Stimulated activated naive CD8-positive, alpha-beta T cell treated with anti-CD3 and anti-CD28 coated beads, Interleukin-15, amount 100 ng/mL, for 72 hours (primary cell): ENCODE data around the gene EFCAB8.
A peak's percentile ranks its signal among the peaks of the same experiment; 100 is the strongest.
"Not testable (repeated sequence)": the region's sequence is repeated elsewhere in the genome, so short reads cannot be mapped to it uniquely, and the experiment has no call there.

Experiments
- ATAC-seq: fragments of 150-1000 bp; cut with Tn5 transposase; 2 replicates; pipeline ENCODE4 v1.10.0; 2021; ENCODE audit warnings: mild to moderate bottlenecking, moderate library complexity
- DNase-seq, 2 donors: peaks; one replicate each; pipeline ENCODE4 v3.0.0; 2021 to 2022
- H3K27ac Mint-ChIP-seq, 2 donors: one replicate each; pipeline ENCODE4 v1.8.0; 2022; ENCODE audit warnings: mild to moderate bottlenecking in 2 of 2, mixed read lengths in 2 of 2, moderate library complexity in 2 of 2
- H3K27me3 Mint-ChIP-seq: one replicate; pipeline ENCODE4 v1.8.0; 2022; ENCODE audit warnings: mixed read lengths
- H3K4me1 Mint-ChIP-seq: one replicate; pipeline ENCODE4 v1.8.0; 2022; ENCODE audit warnings: mild to moderate bottlenecking, mixed read lengths
- H3K4me3 Mint-ChIP-seq, 2 donors: one replicate each; pipeline ENCODE4 v1.8.0; 2022; ENCODE audit warnings: mild to moderate bottlenecking in 2 of 2, mixed read lengths in 2 of 2, moderate library complexity in 1 of 2
- H3K9me3 Mint-ChIP-seq, 2 donors: one replicate each; pipeline ENCODE4 v1.8.0; 2022; ENCODE audit warnings: mixed read lengths in 2 of 2

EFCAB8 gene

GRCh38 chr20:32889281-32889680 lies 30.6 kb downstream of the EFCAB8 start:
- no peak overlapping the region for H3K4me3 Mint-ChIP-seq
- ATAC-seq = no peak
- H3K27me3 Mint-ChIP-seq = no peaks in the 10 kb centered on the region
- no peaks in the 10 kb centered on the region for H3K4me1 Mint-ChIP-seq
- H3K27ac Mint-ChIP-seq = peak overlapping the region in 1 of 2 donors; percentile 48
- DNase-seq = no peak
- no peaks in the 10 kb centered on the region for H3K9me3 Mint-ChIP-seq

GRCh38 chr20:32891491-32891890 lies 32.8 kb downstream of the EFCAB8 start:
- Mint-ChIP-seq H3K27me3 (no peaks in the 10 kb centered on the region), H3K9me3 (no peaks in the 10 kb centered on the region), H3K27ac (peak overlapping the region in 1 of 2 donors; percentile 69), H3K4me1 (no peaks in the 10 kb centered on the region), H3K4me3 (no peak overlapping the region)
- DNase-seq (no peak), ATAC-seq (no peak)

- DNase-seq = no peak
- H3K27me3 Mint-ChIP-seq = no peaks in the 10 kb centered on the region
- ATAC-seq = no peak
- H3K27ac Mint-ChIP-seq = peak overlapping the region in 1 of 2 donors; percentile 80
- H3K4me1 Mint-ChIP-seq = no peaks in the 10 kb centered on the region
- H3K9me3 Mint-ChIP-seq = no peaks in the 10 kb centered on the region
- no peak overlapping the region for H3K4me3 Mint-ChIP-seq
Measured at GRCh38 chr20:32891926-32892660, 33.4 kb downstream of the EFCAB8 start.

GRCh38 chr20:32893263-32894025 lies 34.7 kb downstream of the EFCAB8 start:
- Mint-ChIP-seq H3K4me3 (no peak overlapping the region), H3K27ac (peak overlapping the region in 1 of 2 donors; percentile 27), H3K9me3 (no peaks in the 10 kb centered on the region), H3K27me3 (no peaks in the 10 kb centered on the region), H3K4me1 (no peaks in the 10 kb centered on the region)
- DNase-seq = no peak
- no peak for ATAC-seq

DNA sequence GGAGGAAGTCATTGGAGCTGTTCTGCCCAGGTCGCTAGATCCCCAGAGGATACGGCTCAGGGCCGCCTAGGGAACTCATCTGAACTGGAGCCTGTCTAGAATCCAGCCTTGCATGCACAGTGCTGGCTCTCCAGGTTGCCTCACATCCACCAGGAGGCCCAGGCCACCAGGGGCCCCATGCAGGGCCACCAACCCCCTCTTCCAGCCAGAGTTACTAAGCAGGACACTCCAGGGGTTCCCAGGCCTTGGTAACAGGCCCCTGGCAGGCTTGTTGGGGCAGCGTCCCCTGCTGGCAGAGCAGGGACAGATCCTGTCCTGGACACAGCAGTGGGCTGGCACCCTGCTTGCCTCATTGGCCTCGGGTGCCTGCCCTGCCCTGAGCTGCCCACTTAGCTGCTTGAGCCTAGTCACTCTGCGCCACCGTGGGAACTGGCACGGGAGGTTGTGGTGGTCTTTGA lies 35.3 kb downstream of the EFCAB8 start:
- ATAC-seq = peak; percentile 37
- Mint-ChIP-seq H3K4me3 (no peak overlapping the region), H3K27me3 (no peaks in the 10 kb centered on the region), H3K27ac (no peak overlapping the region), H3K9me3 (no peaks in the 10 kb centered on the region), H3K4me1 (no peaks in the 10 kb centered on the region)
- no peak for DNase-seq

- Mint-ChIP-seq H3K4me3 (no peak overlapping the region), H3K4me1 (no peaks in the 10 kb centered on the region), H3K9me3 (no peaks in the 10 kb centered on the region), H3K27me3 (no peaks in the 10 kb centered on the region), H3K27ac (no peak overlapping the region)
- DNase-seq (no peak), ATAC-seq (no peak)
Measured at GRCh38 chr20:32894711-32895355, 36.1 kb downstream of the EFCAB8 start.

DNA sequence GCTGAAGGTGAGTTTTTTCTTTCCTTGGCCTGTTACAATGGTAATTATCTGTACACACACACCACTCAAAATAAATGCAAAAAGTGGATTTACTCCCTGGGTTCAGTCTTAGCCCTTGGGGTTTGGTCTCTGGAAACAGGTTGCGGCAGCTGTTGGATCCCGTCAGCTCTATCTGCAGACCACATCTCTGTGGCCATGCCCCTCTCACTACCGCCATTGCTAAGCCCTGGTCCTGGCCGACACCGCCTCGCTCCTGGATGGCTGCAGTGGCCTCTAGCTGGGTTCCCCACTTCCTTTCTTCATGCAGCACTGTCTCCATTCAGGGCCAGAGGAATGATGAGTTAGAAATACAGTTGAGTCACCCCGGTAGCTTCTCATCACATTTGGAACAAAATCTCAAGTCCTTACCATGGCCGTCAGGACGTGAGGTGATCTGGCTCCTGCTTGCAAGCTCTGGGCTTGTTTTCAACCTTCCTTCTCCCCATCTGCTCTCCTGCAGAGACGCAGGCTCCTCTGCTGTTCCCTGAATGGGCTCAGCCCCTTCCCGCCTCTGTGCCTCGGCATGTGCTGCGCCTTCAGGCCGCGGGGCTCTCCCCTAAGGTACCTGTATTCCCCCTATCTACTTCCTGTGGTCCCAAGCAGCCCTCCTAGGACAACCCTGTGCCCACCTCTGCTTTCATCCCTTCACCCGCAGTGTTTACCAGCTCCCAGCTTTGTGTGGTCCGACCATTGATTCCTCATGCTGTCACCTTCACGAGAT lies 38.0 kb downstream of the EFCAB8 start:
- Mint-ChIP-seq H3K4me3 (no peak overlapping the region), H3K27me3 (no peaks in the 10 kb centered on the region), H3K9me3 (no peaks in the 10 kb centered on the region), H3K27ac (no peak overlapping the region), H3K4me1 (no peaks in the 10 kb centered on the region)
- ATAC-seq = no peak
- no peak for DNase-seq

DNA sequence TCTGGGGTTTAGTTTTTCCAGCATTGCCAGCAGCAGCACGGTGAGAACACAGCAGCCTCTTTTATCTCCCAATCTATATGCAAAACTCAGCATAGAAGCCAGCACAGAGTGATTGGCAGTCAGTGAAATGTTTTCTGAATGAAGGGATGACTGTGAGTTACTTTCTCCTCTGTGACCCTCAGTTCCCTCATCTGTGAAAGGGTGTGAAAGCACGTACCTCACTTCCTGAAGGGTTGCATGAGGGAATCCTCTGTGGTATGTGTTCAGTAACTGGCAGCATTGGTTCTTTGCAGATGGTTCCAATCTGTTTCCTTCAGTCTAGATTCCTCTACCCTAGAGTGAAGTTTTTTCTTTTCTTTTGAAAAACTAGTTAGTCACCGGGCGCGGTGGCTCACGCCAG lies 40.0 kb downstream of the EFCAB8 start:
- DNase-seq (no peak), ATAC-seq (peak; percentile 27)
- H3K27ac Mint-ChIP-seq = no peak overlapping the region
- H3K4me3 Mint-ChIP-seq = no peak overlapping the region
- H3K9me3 Mint-ChIP-seq = no peaks in the 10 kb centered on the region
- H3K27me3 Mint-ChIP-seq = no peaks in the 10 kb centered on the region
- peaks cover 9% of the 10 kb centered on the region for H3K4me1 Mint-ChIP-seq

DNA sequence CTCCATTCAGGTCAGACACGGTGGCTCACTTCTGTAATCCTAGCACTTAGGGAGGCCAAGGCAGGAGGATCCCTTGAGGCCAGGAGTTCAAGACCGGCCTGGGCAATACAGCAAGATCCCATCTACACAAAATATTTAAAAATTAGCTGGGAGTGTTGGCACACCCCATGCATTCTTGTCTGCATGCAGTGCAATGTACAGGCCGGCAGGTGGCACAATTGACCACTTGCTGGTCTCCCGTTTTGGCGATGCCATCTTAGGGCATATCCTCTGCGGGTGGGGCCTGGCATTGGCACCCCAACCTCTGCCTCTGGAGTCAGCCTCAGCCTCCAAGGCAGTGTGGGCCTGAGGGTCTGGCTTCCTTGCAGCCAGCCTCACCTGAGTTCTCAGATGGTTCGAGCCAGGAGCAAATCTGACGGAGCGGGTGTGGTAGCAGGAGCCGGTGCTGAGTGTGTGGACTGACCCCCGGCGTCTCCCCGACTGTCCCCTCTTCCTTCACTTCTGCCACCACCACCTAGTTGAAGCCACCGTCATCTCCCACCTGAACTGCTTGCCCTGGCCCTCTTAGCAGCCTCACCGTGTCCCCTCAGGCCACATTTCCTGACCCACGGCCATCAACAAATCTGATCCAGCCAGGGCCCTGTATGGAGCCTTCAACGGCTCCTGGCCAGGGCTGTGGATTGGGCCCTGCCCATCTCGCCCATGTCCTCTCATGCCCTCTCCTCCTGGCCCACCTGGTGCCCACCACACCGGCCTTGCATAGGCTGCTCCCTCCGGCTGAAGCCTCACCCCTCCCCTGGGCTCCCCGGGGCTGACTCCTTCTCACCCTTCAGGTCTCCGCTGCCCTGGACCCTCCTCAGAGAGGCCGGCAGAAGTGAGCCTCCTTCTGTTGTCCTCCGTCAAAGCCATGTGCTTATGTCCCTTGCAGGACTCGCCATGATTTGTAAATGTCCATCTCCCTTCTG lies 44.0 kb downstream of the EFCAB8 start:
- Mint-ChIP-seq H3K9me3 (no peaks in the 10 kb centered on the region), H3K27ac (peak overlapping the region in 1 of 2 donors; percentile 88), H3K27me3 (no peaks in the 10 kb centered on the region), H3K4me1 (peaks cover 21% of the 10 kb centered on the region), H3K4me3 (no peak overlapping the region)
- DNase-seq = peak; percentile 58 to 72
- peak; percentile 87 for ATAC-seq

GRCh38 chr20:32903666-32904175 lies 45.0 kb downstream of the EFCAB8 start:
- no peak for DNase-seq
- Mint-ChIP-seq H3K27ac (peak overlapping the region in 1 of 2 donors; percentile 23), H3K4me3 (no peak overlapping the region), H3K9me3 (no peaks in the 10 kb centered on the region), H3K27me3 (no peaks in the 10 kb centered on the region), H3K4me1 (peaks cover 29% of the 10 kb centered on the region)
- ATAC-seq = no peak

GRCh38 chr20:32904678-32905077 lies 46.0 kb downstream of the EFCAB8 start:
- not testable (repeated sequence) for H3K27me3 Mint-ChIP-seq, H3K4me3 Mint-ChIP-seq, ATAC-seq, DNase-seq, H3K9me3 Mint-ChIP-seq
- Mint-ChIP-seq H3K4me1 (peaks cover 37% of the 10 kb centered on the region), H3K27ac (peak overlapping the region in 1 of 2 donors; percentile 64)

DNA sequence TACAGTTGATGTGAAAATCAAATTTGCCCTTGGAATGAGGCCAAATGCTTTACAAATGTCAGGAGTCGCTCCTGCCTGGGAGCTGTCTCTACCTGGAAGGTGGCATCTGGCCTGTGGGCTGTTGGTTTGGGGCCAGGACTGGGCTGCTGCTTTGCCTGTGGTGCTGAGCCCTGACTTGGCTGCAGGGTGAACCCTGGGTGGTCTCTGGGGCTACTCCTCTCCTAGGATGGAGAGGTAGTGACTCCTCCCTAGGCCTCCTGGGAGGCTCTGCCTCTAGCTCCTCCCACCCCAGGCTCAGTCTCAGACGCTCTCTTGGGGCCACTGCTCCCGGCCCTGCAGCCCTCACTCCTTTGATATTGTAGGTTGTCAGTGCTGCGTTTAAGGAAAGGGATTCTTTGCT lies 47.5 kb downstream of the EFCAB8 start:
- DNase-seq = no peak

DNA sequence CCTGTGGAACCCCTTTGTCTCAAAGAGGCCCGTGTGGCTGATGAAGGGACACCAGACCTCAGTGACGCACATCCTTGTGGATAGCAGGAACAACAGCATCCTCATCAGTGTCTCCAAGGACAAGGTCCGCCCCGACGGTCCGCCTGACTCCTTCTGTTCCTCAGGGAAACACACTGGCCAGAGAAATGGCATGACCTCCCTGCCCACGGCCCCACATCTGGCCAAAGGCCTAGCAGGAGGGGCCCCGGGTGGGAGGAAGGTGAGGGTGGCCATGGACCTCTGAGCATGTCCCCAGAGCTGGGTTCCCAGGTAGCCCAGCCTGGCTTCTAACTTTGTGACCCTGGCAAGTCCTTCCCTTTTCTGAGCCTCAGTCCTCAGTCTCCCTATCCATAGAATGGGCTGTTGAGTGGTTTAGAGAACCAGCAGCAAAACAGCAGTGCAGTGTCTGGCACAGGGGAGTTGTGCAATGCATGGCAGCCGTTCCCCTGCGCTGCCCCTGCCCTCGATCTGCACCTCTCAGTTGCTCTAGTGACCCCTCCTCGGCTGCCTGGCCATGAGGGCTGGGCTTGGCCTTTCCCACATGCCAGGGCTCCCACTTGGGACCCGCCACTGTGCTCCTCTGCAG lies 48.3 kb downstream of the EFCAB8 start:
- Mint-ChIP-seq H3K4me3 (peak overlapping the region in 1 of 2 donors; percentile 33), H3K27me3 (no peaks in the 10 kb centered on the region), H3K4me1 (peaks cover 37% of the 10 kb centered on the region), H3K27ac (peak overlapping the region in 1 of 2 donors; percentile 85), H3K9me3 (no peaks in the 10 kb centered on the region)
- no peak for DNase-seq
- ATAC-seq = no peak

More for the DNA sequence above, 47.5 kb downstream of the EFCAB8 start:
- no peaks in the 10 kb centered on the region for H3K27me3 Mint-ChIP-seq
- no peak overlapping the region for H3K4me3 Mint-ChIP-seq
- H3K9me3 Mint-ChIP-seq = no peaks in the 10 kb centered on the region
- ATAC-seq = no peak
- peaks cover 37% of the 10 kb centered on the region for H3K4me1 Mint-ChIP-seq
- H3K27ac Mint-ChIP-seq = peak overlapping the region in 1 of 2 donors; percentile 85

GRCh38 chr20:32907886-32908285 lies 49.2 kb downstream of the EFCAB8 start:
- Mint-ChIP-seq H3K4me3 (no peak overlapping the region), H3K4me1 (peaks cover 34% of the 10 kb centered on the region), H3K27me3 (no peaks in the 10 kb centered on the region), H3K9me3 (no peaks in the 10 kb centered on the region), H3K27ac (peak overlapping the region in 1 of 2 donors; percentile 60)
- DNase-seq = no peak
- no peak for ATAC-seq
